Natural killer cell (primary cell): Measurements from ENCODE around the gene ATRX. TPM values are rescaled to one million over a fixed set of nuclear protein-coding genes. Genes with fewer than 3 reads are reported as not detected.
"Not testable (repeated sequence)": the region's sequence is repeated elsewhere in the genome, so short reads cannot be mapped to it uniquely, and the experiment has no call there.

ENCODE experiments used
- ATAC-seq, 3 donors: fragments of 150-1000 bp in 2 of 3; fragments of 200-7000 bp in 1 of 3; cut with Tn5 transposase; 1 replicate in 1 of 3; 2 replicates in 2 of 3; pipeline ENCODE4 v1.10.0; 2021; ENCODE audit warnings: mild to moderate bottlenecking in 2 of 3, moderate library complexity in 2 of 3
- DNase-seq, 2 donors: peaks; one replicate each; pipeline versions ENCODE4 v3.0.0 to v3.0.0-alpha.2; 2013 to 2021; ENCODE audit warnings: mixed read lengths in 1 of 2
- H3K27ac ChIP-seq: one replicate; pipeline ENCODE4 v1.5.1; 2013; ENCODE audit warnings: mild to moderate bottlenecking, low read length
- H3K27me3 ChIP-seq: one replicate; pipeline ENCODE4 v1.6.1; 2013; ENCODE audit warnings: low read length; ENCODE audit not compliant: control insufficient read depth, insufficient read depth
- H3K36me3 ChIP-seq: one replicate; pipeline ENCODE4 v1.6.1; 2013; ENCODE audit warnings: low read length; ENCODE audit not compliant: control insufficient read depth, insufficient read depth
- H3K4me1 ChIP-seq: one replicate; pipeline ENCODE4 v1.6.1; 2013; ENCODE audit warnings: low read length; ENCODE audit not compliant: control insufficient read depth, insufficient read depth
- H3K4me3 ChIP-seq: one replicate; pipeline ENCODE4 v1.5.1; 2013; ENCODE audit warnings: low read length
- H3K9me3 ChIP-seq: one replicate; pipeline ENCODE4 v1.6.1; 2013; ENCODE audit warnings: low read length; ENCODE audit not compliant: control insufficient read depth, insufficient read depth
- H3K27ac Mint-ChIP-seq, 2 donors: one replicate each; pipeline ENCODE4 v1.8.0; 2022; ENCODE audit warnings: mild to moderate bottlenecking in 2 of 2, mixed read lengths in 2 of 2, moderate library complexity in 1 of 2
- H3K27me3 Mint-ChIP-seq, 2 donors: one replicate each; pipeline ENCODE4 v1.8.0; 2022; ENCODE audit warnings: low read depth in 2 of 2, mixed read lengths in 2 of 2
- H3K36me3 Mint-ChIP-seq: one replicate; pipeline ENCODE4 v1.8.0; 2022; ENCODE audit warnings: mixed read lengths
- H3K4me1 Mint-ChIP-seq, 2 donors: one replicate each; pipeline ENCODE4 v1.8.0; 2022; ENCODE audit warnings: mixed read lengths in 2 of 2
- H3K4me3 Mint-ChIP-seq: one replicate; pipeline ENCODE4 v1.8.0; 2022; ENCODE audit warnings: mild to moderate bottlenecking, moderate library complexity, mixed read lengths
- H3K9me3 Mint-ChIP-seq, 2 donors: one replicate each; pipeline ENCODE4 v1.8.0; 2022; ENCODE audit warnings: mixed read lengths in 2 of 2
- WGBS: methylation state at CpG from one replicate; pipeline ENCODE4 v1.1.7; 2013; ENCODE audit warnings: missing lambda C conversion rate; ENCODE audit not compliant: insufficient coverage; 5-methylcytosine and 5-hydroxymethylcytosine counted together
- intact Hi-C: fragments of 100-400 bp; cut with micrococcal nuclease; formaldehyde crosslinking; loops from one replicate; pipeline ENCODE4 v1.14.2; 2022
- total RNA-seq, 4 donors: library from RNA; stranded (reverse); fragments of 120-200 nt in 1 of 4; gene quantifications; one replicate each; pipeline versions ENCODE4 v1.2.3 to v1.2.4, GENCODE V29; 2013 to 2022
- TF ChIP-seq, protein P1 (sequence below): fragments of 200-600 bp; IDR thresholded peaks from one replicate; pipeline ENCODE4 v1.8.0; 2022; ENCODE audit warnings: antibody characterized with exemption

ATRX gene, protein sequence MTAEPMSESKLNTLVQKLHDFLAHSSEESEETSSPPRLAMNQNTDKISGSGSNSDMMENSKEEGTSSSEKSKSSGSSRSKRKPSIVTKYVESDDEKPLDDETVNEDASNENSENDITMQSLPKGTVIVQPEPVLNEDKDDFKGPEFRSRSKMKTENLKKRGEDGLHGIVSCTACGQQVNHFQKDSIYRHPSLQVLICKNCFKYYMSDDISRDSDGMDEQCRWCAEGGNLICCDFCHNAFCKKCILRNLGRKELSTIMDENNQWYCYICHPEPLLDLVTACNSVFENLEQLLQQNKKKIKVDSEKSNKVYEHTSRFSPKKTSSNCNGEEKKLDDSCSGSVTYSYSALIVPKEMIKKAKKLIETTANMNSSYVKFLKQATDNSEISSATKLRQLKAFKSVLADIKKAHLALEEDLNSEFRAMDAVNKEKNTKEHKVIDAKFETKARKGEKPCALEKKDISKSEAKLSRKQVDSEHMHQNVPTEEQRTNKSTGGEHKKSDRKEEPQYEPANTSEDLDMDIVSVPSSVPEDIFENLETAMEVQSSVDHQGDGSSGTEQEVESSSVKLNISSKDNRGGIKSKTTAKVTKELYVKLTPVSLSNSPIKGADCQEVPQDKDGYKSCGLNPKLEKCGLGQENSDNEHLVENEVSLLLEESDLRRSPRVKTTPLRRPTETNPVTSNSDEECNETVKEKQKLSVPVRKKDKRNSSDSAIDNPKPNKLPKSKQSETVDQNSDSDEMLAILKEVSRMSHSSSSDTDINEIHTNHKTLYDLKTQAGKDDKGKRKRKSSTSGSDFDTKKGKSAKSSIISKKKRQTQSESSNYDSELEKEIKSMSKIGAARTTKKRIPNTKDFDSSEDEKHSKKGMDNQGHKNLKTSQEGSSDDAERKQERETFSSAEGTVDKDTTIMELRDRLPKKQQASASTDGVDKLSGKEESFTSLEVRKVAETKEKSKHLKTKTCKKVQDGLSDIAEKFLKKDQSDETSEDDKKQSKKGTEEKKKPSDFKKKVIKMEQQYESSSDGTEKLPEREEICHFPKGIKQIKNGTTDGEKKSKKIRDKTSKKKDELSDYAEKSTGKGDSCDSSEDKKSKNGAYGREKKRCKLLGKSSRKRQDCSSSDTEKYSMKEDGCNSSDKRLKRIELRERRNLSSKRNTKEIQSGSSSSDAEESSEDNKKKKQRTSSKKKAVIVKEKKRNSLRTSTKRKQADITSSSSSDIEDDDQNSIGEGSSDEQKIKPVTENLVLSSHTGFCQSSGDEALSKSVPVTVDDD (N-terminal part only)
- 100 to 1,000 TPM; 136 to 162 (median 159) TPM for total RNA-seq
- 148 TPM for total RNA-seq (2013)

DNA sequence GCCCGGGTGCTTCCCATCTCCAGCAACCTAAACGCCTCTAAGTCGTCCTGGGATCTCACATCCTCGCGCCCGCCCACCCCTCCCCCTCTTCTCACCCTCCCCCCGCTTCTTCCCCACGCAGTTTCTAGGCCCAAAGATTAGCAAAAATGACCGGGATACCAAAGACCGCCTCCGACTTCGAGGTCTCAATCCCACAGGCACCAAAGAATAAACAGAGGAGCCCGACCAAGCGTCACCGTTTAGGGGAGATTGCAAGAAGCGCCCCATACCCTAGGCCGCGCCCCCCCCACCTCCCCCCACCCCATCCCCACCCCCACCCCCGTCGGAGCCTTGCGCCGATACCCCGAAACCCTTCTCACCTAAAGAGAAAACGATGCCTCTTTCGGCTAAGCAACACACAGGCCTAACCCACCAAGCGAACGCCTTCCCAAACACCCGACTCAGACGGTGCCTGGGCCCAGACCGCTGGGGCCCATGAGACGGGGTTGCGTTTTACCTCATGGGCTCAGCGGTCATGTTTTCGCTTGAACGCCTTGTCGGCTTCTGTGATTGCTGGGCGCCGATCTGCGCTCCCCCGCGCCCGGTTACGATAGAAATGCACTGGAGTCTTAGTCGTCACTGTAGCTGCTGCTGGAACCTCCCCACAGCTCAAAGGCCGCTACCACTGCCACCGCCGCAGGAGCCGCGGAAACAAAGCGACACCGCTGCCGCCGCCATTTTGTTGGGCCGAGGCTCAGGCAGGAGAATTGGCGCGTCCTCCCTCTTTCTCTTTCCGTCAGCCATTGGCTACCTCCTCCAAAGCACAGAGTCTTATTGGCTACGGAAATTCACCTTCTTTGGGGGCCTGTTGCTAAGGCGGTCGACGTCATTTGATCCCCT lies at the start of gene ATRX:
Gene ATRX, minus strand, starts transcription at position 731 of the 879 bp plus-strand sequence. Its CDS starts 215 bp downstream, at position 516.
- peak within 1 kb of the TSS; percentile 100 for H3K4me3 Mint-ChIP-seq
- peaks cover 21% of the 10 kb centered on the region for H3K4me1 ChIP-seq
- peak; percentile 68 to 88 for DNase-seq
- peak; percentile 91 to 94 (median 92) for ATAC-seq
- no peaks in the 10 kb centered on the region for H3K36me3 ChIP-seq
- H3K27me3 ChIP-seq = no peaks in the 10 kb centered on the region
- no peaks in the 10 kb centered on the region for H3K9me3 ChIP-seq
- H3K27ac ChIP-seq = peak within 1 kb of the TSS; percentile 99
- peaks cover 6% of the 10 kb centered on the region for H3K36me3 Mint-ChIP-seq
- intact Hi-C loops = loop anchor here (2.0 kb wide), 1 partner anchor 113 kb away; the partner anchor contains the start of gene COX7B
- WGBS = under 1% methylated on average over 47 of the region's 61 CpGs
- no peaks in the 10 kb centered on the region for H3K9me3 Mint-ChIP-seq
- peak within 1 kb of the TSS; percentile 95 for H3K4me3 ChIP-seq
- H3K27me3 Mint-ChIP-seq = no peaks in the 10 kb centered on the region
- peak within 1 kb of the TSS; percentile 97 to 100 for H3K27ac Mint-ChIP-seq
- peaks cover 29 to 37% of the 10 kb centered on the region in 2 donors for H3K4me1 Mint-ChIP-seq
- TF ChIP-seq, protein P1, sequence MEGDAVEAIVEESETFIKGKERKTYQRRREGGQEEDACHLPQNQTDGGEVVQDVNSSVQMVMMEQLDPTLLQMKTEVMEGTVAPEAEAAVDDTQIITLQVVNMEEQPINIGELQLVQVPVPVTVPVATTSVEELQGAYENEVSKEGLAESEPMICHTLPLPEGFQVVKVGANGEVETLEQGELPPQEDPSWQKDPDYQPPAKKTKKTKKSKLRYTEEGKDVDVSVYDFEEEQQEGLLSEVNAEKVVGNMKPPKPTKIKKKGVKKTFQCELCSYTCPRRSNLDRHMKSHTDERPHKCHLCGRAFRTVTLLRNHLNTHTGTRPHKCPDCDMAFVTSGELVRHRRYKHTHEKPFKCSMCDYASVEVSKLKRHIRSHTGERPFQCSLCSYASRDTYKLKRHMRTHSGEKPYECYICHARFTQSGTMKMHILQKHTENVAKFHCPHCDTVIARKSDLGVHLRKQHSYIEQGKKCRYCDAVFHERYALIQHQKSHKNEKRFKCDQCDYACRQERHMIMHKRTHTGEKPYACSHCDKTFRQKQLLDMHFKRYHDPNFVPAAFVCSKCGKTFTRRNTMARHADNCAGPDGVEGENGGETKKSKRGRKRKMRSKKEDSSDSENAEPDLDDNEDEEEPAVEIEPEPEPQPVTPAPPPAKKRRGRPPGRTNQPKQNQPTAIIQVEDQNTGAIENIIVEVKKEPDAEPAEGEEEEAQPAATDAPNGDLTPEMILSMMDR = no peak

DNA sequence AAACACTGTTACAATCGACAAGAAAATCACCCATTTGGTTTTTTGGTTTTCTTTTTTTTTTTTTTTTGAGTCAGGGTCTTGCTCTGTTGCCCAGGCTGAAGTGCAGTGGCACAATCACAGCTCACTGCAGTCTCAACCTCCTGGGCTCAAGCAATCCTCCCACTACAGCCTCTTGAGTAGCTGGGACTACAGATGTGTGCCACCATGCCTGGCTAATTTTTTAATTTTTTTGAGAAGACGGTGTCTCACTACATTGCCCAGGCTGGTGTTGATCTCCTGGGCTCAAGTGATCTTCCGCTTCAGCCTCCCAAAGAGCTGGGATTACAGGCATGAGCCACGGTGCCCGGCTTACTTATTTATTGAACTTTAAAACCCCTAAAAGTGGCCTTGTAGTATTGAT lies 45.5 kb upstream of the ATRX start:
- H3K27me3 Mint-ChIP-seq, intact Hi-C loops: not testable (repeated sequence)

DNA sequence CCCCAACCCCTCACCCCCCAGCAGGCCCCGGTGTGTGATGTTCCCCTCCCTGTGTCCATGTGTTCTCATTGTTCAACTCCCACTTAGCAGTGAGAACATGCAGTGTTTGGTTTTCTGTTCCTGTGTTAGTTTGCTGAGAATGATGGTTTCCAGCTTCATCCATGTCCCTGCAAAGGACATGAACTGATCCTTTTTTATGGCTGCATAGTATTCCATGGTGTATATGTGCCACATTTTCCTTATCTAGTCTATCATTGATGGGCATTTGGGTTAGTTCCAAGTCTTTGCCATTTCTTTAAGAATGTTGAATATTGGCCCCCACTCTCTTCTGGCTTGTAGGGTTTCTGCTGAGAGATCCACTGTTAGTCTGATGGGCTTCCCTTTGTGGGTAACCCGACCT lies 36.0 kb upstream of the ATRX start:
- H3K9me3 Mint-ChIP-seq, H3K4me1 ChIP-seq, H3K4me3 Mint-ChIP-seq, intact Hi-C loops, H3K27ac ChIP-seq, H3K9me3 ChIP-seq, H3K4me1 Mint-ChIP-seq, H3K27me3 Mint-ChIP-seq, H3K27me3 ChIP-seq, H3K4me3 ChIP-seq, H3K27ac Mint-ChIP-seq, DNase-seq, H3K36me3 ChIP-seq, H3K36me3 Mint-ChIP-seq, ATAC-seq: not testable (repeated sequence)
- no CpG with 5 or more reads among the region's 2 CpGs for WGBS

More for the DNA sequence above, 45.5 kb upstream of the ATRX start:
- not testable (repeated sequence) for H3K9me3 ChIP-seq, H3K27ac Mint-ChIP-seq, H3K4me3 Mint-ChIP-seq, H3K9me3 Mint-ChIP-seq, H3K4me1 ChIP-seq, H3K4me1 Mint-ChIP-seq, H3K27me3 ChIP-seq, H3K4me3 ChIP-seq, ATAC-seq, DNase-seq, H3K27ac ChIP-seq, H3K36me3 Mint-ChIP-seq, H3K36me3 ChIP-seq
- 90% methylated on average over 2 of the region's 5 CpGs for WGBS
